Peyer's patch (tissue), 4 donors: ENCODE measurements around the gene FGF21. TPM values are rescaled to one million over a fixed set of nuclear protein-coding genes. Genes with fewer than 3 reads are reported as not detected.
"Not testable (repeated sequence)": the region's sequence is repeated elsewhere in the genome, so short reads cannot be mapped to it uniquely, and the experiment has no call there.

ENCODE experiments used
- DNase-seq, 3 donors: peaks; one replicate each; pipeline ENCODE4 v3.0.0-alpha.2; 2017 to 2019
- H3K27ac ChIP-seq, 4 donors: fragments of 200-600 bp; sonication (generic); one replicate each; pipeline ENCODE4 v1.5.1; 2016 to 2019
- H3K27me3 ChIP-seq, 2 donors: fragments of 200-600 bp; sonication (generic); one replicate each; pipeline ENCODE4 v1.5.1; 2019
- H3K36me3 ChIP-seq, 3 donors: fragments of 200-600 bp; sonication (generic); one replicate each; pipeline ENCODE4 v1.5.1; 2016 to 2019
- H3K4me1 ChIP-seq, 4 donors: fragments of 200-600 bp; sonication (generic); one replicate each; pipeline ENCODE4 v1.5.1; 2016 to 2019
- H3K4me3 ChIP-seq, 4 donors: fragments of 200-600 bp; sonication (generic); 1 replicate in 3 of 4; 2 replicates in 1 of 4; pipeline ENCODE4 v1.5.1; 2016 to 2019; ENCODE audit warnings: mild to moderate bottlenecking in 1 of 4
- H3K9me3 ChIP-seq, 4 donors: fragments of 200-600 bp; sonication (generic); one replicate each; pipeline ENCODE4 v1.5.1; 2016 to 2019; ENCODE audit warnings: mild to moderate bottlenecking in 1 of 4
- POLR2A ChIP-seq, 2 donors: fragments of 450-650 bp; IDR thresholded peaks; one replicate each; pipeline ENCODE4 v1.5.1; 2017; ENCODE audit warnings: antibody characterized with exemption in 2 of 2, mild to moderate bottlenecking in 2 of 2, moderate library complexity in 2 of 2
- total RNA-seq, 4 donors: library from RNA; depleted of rRNA; stranded (reverse); fragments of >200 nt; gene quantifications; one replicate each; pipeline ENCODE4 v1.1.0, GENCODE V29; 2016
- TF ChIP-seq, protein P1 (sequence below), 6 experiments: fragments of 450-650 bp in 4 of 6; fragments of 200-600 bp in 2 of 6; sonication (generic) in 1 of 6; IDR thresholded peaks; one replicate each; pipeline ENCODE4 v1.5.1; 2017 to 2019; ENCODE audit warnings: antibody characterized with exemption in 6 of 6, mild to moderate bottlenecking in 3 of 6, moderate library complexity in 1 of 6

FGF21 gene
- total RNA-seq, 4 donors from 2014 or later, result not detected

- peaks cover 0 to 31% (median 0%) of the 10 kb centered on the region in 4 donors for H3K4me1 ChIP-seq
- TF ChIP-seq POLR2A (IDR thresholded peaks at IDR 0.05), result no peak
- TF ChIP-seq, protein P1, sequence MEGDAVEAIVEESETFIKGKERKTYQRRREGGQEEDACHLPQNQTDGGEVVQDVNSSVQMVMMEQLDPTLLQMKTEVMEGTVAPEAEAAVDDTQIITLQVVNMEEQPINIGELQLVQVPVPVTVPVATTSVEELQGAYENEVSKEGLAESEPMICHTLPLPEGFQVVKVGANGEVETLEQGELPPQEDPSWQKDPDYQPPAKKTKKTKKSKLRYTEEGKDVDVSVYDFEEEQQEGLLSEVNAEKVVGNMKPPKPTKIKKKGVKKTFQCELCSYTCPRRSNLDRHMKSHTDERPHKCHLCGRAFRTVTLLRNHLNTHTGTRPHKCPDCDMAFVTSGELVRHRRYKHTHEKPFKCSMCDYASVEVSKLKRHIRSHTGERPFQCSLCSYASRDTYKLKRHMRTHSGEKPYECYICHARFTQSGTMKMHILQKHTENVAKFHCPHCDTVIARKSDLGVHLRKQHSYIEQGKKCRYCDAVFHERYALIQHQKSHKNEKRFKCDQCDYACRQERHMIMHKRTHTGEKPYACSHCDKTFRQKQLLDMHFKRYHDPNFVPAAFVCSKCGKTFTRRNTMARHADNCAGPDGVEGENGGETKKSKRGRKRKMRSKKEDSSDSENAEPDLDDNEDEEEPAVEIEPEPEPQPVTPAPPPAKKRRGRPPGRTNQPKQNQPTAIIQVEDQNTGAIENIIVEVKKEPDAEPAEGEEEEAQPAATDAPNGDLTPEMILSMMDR (IDR thresholded peaks at IDR 0.05), result peak in 2 of 6 experiments; percentile 13 to 19
Observed at GRCh38 chr19:48784527-48784926, 29.2 kb downstream of the FGF21 start.

DNA sequence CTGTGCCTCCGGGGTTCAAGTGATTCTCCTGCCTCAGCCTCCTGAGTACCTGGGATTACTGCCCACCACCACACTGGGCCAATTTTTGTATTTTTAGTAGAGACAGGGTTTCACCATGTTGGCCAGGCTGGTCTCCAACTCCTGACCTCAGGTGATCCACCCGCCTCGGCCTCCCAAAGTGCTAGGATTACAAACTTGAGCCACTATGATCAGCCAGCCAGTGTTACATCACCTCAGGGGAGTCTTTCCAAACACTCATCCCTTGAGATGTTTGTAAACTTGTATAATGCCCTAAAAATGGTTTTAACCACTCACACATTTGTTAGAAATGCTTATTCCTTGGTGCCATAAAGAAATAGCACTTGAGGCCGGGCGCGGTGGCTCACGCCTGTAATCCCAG is 31.1 kb downstream of the FGF21 start:
- peaks cover 0 to 18% (median 0%) of the 10 kb centered on the region in 4 donors for H3K4me1 ChIP-seq
- not testable (repeated sequence) for H3K27me3 ChIP-seq, H3K4me3 ChIP-seq, H3K36me3 ChIP-seq, H3K9me3 ChIP-seq, DNase-seq, H3K27ac ChIP-seq

More at GRCh38 chr19:48784527-48784926, 29.2 kb downstream of the FGF21 start:
- H3K27me3 ChIP-seq, result no peaks in the 10 kb centered on the region
- DNase-seq, result no peak
- no peaks in the 10 kb centered on the region for H3K9me3 ChIP-seq
- no peak overlapping the region for H3K27ac ChIP-seq
- H3K4me3 ChIP-seq, result no peak overlapping the region
- H3K36me3 ChIP-seq, result no peaks in the 10 kb centered on the region

- not testable (repeated sequence) for H3K27me3 ChIP-seq, H3K4me3 ChIP-seq, DNase-seq, H3K36me3 ChIP-seq, H3K9me3 ChIP-seq, H3K27ac ChIP-seq
- H3K4me1 ChIP-seq, result peaks cover 0 to 12% (median 0%) of the 10 kb centered on the region in 4 donors
Observed at GRCh38 chr19:48787331-48787730, 32.0 kb downstream of the FGF21 start.

DNA sequence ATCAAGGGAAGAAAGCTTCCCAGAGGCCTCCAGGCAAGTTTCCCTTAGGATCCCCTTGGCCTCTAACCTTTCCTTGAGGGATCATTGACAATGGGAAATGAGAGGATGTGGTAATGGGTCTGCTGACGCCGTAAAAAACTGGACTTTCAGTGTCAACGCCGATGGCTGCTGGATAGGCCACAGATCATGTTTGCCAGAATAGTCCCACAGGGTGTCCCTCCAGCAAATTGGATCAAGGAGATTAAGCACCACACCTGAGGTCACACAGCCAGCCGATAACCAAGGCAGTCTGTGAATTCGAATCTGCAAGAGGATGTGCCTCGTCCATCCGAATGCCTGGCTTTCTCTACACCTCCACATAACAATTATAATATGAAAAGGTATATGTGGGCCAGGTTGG is 37.9 kb downstream of the FGF21 start:
- peaks cover 0 to 14% (median 2%) of the 10 kb centered on the region in 4 donors for H3K4me1 ChIP-seq
- no peaks in the 10 kb centered on the region for H3K36me3 ChIP-seq
- TF ChIP-seq, protein P1 (IDR thresholded peaks at IDR 0.05), result no peak
- TF ChIP-seq POLR2A (IDR thresholded peaks at IDR 0.05), result no peak

DNA sequence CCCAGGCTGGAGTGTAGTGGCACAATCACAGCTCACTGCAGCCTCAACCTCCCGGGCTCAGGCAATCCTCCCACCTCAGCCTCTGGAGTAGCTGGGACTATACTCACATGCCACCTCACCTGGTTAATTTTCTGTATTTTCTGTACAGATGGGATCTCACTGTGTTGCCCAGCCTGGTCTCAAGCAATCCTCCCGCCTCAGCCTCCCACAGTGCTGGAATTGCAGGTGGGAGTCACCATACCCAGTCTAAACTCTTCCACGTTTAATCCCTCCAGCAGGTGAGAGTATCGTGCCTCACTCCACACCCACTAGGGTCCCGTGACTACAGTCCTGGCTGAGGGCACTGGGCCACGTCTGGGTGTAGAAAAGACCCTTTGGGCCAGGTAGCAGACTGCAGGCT is 39.0 kb downstream of the FGF21 start:
- TF ChIP-seq POLR2A (IDR thresholded peaks at IDR 0.05), result no peak
- TF ChIP-seq, protein P1 (IDR thresholded peaks at IDR 0.05), result no peak
- H3K9me3 ChIP-seq, result no peaks in the 10 kb centered on the region
- no peak overlapping the region for H3K27ac ChIP-seq
- no peaks in the 10 kb centered on the region for H3K27me3 ChIP-seq
- no peaks in the 10 kb centered on the region for H3K36me3 ChIP-seq
- no peak overlapping the region for H3K4me3 ChIP-seq
- H3K4me1 ChIP-seq, result peaks cover 0 to 14% (median 2%) of the 10 kb centered on the region in 4 donors
- DNase-seq, result no peak

More for the DNA sequence above, 37.9 kb downstream of the FGF21 start:
- no peak overlapping the region for H3K4me3 ChIP-seq
- H3K27me3 ChIP-seq, result no peaks in the 10 kb centered on the region
- H3K27ac ChIP-seq, result no peak overlapping the region
- DNase-seq, result no peak
- no peaks in the 10 kb centered on the region for H3K9me3 ChIP-seq

GRCh38 chr19:48795055-48795684 is 39.8 kb downstream of the FGF21 start:
- peak in 1 of 2 donors; percentile 34 for TF ChIP-seq POLR2A (IDR thresholded peaks at IDR 0.05)
- TF ChIP-seq, protein P1 (IDR thresholded peaks at IDR 0.05), result peak; percentile 85 to 99 (median 97)
- Histone ChIP-seq H3K9me3 (no peaks in the 10 kb centered on the region), H3K27ac (peak overlapping the region; percentile 63 to 87 (median 71)), H3K4me3 (peak overlapping the region; percentile 40 to 70 (median 56)), H3K27me3 (no peaks in the 10 kb centered on the region), H3K4me1 (peaks cover 0 to 14% (median 2%) of the 10 kb centered on the region in 4 donors), H3K36me3 (no peaks in the 10 kb centered on the region)
- peak; percentile 90 to 95 (median 90) for DNase-seq
